ENCODE measurements around the gene ARPC5L.
A peak's percentile ranks its signal among the peaks of the same experiment; 100 is the strongest.

The ARPC5L gene

DNA sequence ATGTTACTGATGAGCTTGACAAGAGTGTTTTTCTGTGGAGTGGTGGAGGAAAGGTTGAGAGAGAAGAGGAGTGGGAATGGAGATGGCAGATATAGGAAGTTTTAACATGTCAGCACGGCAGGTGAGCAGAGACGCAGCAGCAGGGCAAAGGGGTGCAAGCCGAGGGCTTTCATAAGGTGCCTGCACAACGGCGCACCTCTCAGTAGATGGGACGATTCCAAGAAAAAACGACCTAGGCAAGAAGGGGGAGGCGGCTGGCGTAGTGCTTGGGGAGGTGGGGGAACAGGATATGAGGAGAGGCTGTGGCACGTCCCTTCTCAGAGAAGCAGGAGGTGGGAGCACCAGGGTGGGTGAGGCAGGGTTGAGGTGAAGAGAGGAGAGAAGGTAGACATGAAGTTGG, 24.5 kb downstream of the ARPC5L start:
- H3K4me3 ChIP-seq (ENCODE audit: low read depth, low read length): no peak overlapping the region
- no peak for TF ChIP-seq CTCF (IDR thresholded peaks at IDR 0.05; ENCODE audit: borderline replicate concordance, insufficient read depth, low read depth, low read length)

- TF ChIP-seq CTCF (IDR thresholded peaks at IDR 0.05; ENCODE audit: borderline replicate concordance, insufficient read depth, low read depth, low read length): no peak
- H3K4me3 ChIP-seq (ENCODE audit: low read depth, low read length): no peak overlapping the region
These were observed 25.0 kb downstream of the ARPC5L start for GRCh38 chr9:124886866-124887492.

GRCh38 chr9:124887832-124888231, 25.9 kb downstream of the ARPC5L start:
- TF ChIP-seq CTCF (IDR thresholded peaks at IDR 0.05; ENCODE audit: borderline replicate concordance, insufficient read depth, low read depth, low read length): no peak
- H3K4me3 ChIP-seq (ENCODE audit: low read depth, low read length): no peak overlapping the region

DNA sequence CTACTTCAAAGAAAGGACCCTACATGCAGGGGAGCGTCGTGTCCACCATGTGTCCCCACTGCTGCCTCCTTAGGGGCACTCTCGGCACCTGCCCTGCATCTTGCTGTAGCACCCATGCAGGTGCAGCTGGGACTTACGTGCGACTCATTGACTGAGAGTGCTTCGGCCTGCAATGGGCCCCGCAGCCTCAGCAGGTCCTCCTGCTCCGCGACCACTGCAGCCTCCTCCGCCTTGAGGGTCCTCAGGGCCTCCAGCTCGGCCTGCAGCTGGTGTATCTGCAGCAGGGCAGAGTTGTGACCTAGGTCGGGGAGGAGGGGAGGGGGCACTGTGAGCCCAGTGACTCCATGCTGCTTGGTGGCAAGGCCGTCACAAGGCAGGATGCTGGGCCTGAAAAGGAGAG, 27.1 kb downstream of the ARPC5L start:
- TF ChIP-seq CTCF (IDR thresholded peaks at IDR 0.05; ENCODE audit: borderline replicate concordance, insufficient read depth, low read depth, low read length): no peak
- H3K4me3 ChIP-seq (ENCODE audit: low read depth, low read length): no peak overlapping the region

DNA sequence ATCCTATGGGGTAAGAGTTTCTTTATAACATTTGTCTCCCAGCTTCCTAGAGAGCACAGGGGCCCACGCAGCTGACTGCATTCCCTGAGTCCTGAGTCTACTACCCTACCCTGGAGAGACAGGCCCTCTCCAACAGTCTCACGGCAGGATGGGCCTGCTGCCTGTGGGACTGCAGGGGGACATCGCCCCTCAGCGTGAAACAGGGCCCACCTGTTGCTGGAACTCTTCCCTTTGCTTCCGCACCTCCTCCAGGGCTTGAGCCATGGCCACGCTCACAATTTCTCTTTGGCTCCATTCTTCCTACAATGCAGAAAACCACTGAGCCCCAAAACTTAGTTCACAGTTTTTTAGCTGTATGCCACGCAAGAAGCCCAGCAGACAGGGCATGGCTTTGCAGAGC, 28.2 kb downstream of the ARPC5L start:
- TF ChIP-seq CTCF (IDR thresholded peaks at IDR 0.05; ENCODE audit: borderline replicate concordance, insufficient read depth, low read depth, low read length): no peak

GRCh38 chr9:124894035-124894740, 32.3 kb downstream of the ARPC5L start:
- H3K4me3 ChIP-seq (ENCODE audit: low read depth, low read length): no peak overlapping the region
- no peak for TF ChIP-seq CTCF (IDR thresholded peaks at IDR 0.05; ENCODE audit: borderline replicate concordance, insufficient read depth, low read depth, low read length)

More for the DNA sequence above, 28.2 kb downstream of the ARPC5L start:
- H3K4me3 ChIP-seq (ENCODE audit: low read depth, low read length): no peak overlapping the region

DNA sequence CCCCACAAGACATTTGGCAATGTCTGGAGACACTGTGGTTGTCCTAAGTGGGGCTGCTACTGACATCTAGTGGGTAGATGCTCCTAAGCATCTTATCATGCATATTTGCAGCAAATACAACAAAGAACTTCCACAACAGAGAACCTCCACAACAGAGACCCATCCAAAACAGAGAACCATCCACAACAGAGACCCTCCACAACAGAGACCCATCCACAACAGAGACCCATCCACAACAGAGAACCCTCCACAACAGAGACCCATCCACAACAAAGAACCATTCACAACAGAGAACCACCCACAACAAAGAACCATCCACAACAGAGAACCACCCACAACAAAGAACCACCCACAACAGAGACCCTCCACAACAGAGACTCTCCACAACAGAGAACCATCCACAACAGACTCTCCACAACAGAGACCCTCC, 32.8 kb downstream of the ARPC5L start:
- peak; percentile 63; the same call in 1 of the 2 replicates for TF ChIP-seq CTCF (IDR thresholded peaks at IDR 0.05; ENCODE audit: borderline replicate concordance, insufficient read depth, low read depth, low read length)
- H3K4me3 ChIP-seq (ENCODE audit: low read depth, low read length): no peak overlapping the region
